A673 (cell line): Measurements from ENCODE around the gene GGNBP2.

Source experiments
- EZH2 ChIP-seq: fragments of 200-600 bp; sonication (generic); IDR thresholded peaks from 2 replicates; pipeline ENCODE4 v1.6.1; 2017; ENCODE audit warnings: borderline replicate concordance, low read depth, mild to moderate bottlenecking, mixed read lengths, antibody characterized with exemption, low read length; ENCODE audit not compliant: poor library complexity, severe bottlenecking
- TF ChIP-seq, protein P1 (sequence below): fragments of 300-800, 200-600 bp; sonication (generic); conservative IDR thresholded peaks from 2 replicates; pipeline ENCODE4 v1.5.1; 2017; ENCODE audit warnings: low read depth, mild to moderate bottlenecking, antibody characterized with exemption, low read length, moderate library complexity, mixed read lengths

DNA sequence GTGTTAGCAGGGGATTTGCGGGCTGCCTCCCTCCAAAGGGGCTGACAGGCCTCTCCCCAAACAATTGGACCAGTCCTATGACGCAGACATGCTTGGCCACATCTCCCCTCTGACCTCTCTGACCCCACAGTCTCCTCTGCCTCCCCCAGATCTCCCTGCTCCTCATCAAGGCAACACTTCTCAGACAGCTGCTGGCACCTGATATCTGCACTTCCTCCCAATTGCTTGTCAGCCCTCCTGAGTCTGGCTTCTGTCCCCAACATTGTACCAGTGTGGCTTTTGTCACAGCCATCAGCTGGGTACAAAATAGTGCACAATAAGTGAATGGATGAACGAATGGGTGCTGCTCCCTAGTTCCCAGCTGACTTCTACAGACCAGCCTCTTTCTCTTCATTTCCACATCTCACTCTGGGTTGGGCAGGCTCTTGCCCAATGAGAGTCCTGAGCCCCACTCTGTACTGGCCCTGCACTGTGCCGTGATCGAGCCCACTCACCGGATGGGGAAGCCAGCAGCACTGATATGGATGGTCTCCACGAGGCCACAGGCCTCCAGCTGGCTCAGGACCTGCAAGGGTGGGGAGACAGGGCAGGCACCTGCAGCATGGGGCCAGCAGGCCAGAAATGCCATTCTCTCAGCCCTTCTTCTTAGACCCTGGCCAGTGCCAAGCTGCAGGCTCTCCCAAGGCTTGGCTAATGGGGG, 41.1 kb upstream of the GGNBP2 start:
- TF ChIP-seq EZH2, result no peak
- TF ChIP-seq, protein P1, sequence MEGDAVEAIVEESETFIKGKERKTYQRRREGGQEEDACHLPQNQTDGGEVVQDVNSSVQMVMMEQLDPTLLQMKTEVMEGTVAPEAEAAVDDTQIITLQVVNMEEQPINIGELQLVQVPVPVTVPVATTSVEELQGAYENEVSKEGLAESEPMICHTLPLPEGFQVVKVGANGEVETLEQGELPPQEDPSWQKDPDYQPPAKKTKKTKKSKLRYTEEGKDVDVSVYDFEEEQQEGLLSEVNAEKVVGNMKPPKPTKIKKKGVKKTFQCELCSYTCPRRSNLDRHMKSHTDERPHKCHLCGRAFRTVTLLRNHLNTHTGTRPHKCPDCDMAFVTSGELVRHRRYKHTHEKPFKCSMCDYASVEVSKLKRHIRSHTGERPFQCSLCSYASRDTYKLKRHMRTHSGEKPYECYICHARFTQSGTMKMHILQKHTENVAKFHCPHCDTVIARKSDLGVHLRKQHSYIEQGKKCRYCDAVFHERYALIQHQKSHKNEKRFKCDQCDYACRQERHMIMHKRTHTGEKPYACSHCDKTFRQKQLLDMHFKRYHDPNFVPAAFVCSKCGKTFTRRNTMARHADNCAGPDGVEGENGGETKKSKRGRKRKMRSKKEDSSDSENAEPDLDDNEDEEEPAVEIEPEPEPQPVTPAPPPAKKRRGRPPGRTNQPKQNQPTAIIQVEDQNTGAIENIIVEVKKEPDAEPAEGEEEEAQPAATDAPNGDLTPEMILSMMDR, result no peak
